IMR-90 (cell line): ENCODE results near the gene CUL1. TPM values are rescaled to one million over a fixed set of nuclear protein-coding genes. Genes with fewer than 3 reads are reported as not detected.

ENCODE experiments used
- ATAC-seq: fragments of 200-7000 bp; cut with Tn5 transposase; 2 replicates; pipeline ENCODE4 v1.9.1; 2020; ENCODE audit warnings: low read depth, mild to moderate bottlenecking, moderate library complexity
- BruUV-seq: library from RNA; stranded (reverse); fragments of 400-500 nt; replicated peaks from 2 replicates; lab custom pipeline; 2021; lab: Mats Ljungman, UMichigan
- CTCF ChIA-PET: fragments of 300-600 bp; formaldehyde crosslinking; extraction: SDS; loops from one replicate; lab custom pipeline; 2021; ENCODE audit warnings: antibody characterized with exemption; lab: Yijun Ruan, JAX
- POLR2A ChIA-PET: fragments of 300-600 bp; sonication (Branson Sonifier 250); formaldehyde crosslinking; loops from one replicate; lab custom pipeline; 2022; ENCODE audit warnings: antibody characterized with exemption; ENCODE audit not compliant: unreplicated experiment; lab: Charles Lee
- DNase-seq: peaks from one replicate; pipeline ENCODE4 v3.0.0; 2013
- H2AFZ ChIP-seq: replicated peaks from 2 replicates; pipeline ENCODE3; 2013; ENCODE audit warnings: low read length, mild to moderate bottlenecking; ENCODE audit not compliant: poor library complexity
- H2AK5ac ChIP-seq: 2 replicates; pipeline ENCODE4 v1.6.1; 2013; ENCODE audit warnings: low read depth, low read length, inconsistent platforms
- H2AK9ac ChIP-seq: replicated peaks from 2 replicates; pipeline ENCODE3; 2013; ENCODE audit warnings: mild to moderate bottlenecking, low read depth, low read length, moderate library complexity; ENCODE audit not compliant: poor library complexity
- H2BK120ac ChIP-seq: 2 replicates; pipeline ENCODE4 v1.6.1; 2013; ENCODE audit warnings: low read depth, low read length, inconsistent platforms
- H2BK15ac ChIP-seq: 3 replicates; pipeline ENCODE4 v1.6.1; 2013; ENCODE audit warnings: low read depth, low read length, inconsistent platforms
- H2BK20ac ChIP-seq: 2 replicates; pipeline ENCODE4 v1.6.1; 2013; ENCODE audit warnings: low read depth, mild to moderate bottlenecking, inconsistent platforms, low read length, moderate library complexity
- H2BK5ac ChIP-seq: 2 replicates; pipeline ENCODE4 v1.6.1; 2013; ENCODE audit warnings: mild to moderate bottlenecking, low read depth, low read length, inconsistent platforms; ENCODE audit not compliant: poor library complexity, severe bottlenecking
- H3K14ac ChIP-seq: replicated peaks from 2 replicates; pipeline ENCODE4 v1.6.1; 2013; ENCODE audit warnings: low read depth, low read length, inconsistent platforms
- H3K18ac ChIP-seq: 2 replicates; pipeline ENCODE4 v1.6.1; 2013; ENCODE audit warnings: low read depth, low read length, control low read depth
- H3K23ac ChIP-seq: 2 replicates; pipeline ENCODE4 v1.6.1; 2013; ENCODE audit warnings: low read depth, low read length, inconsistent platforms
- H3K27ac ChIP-seq: 2 replicates; pipeline ENCODE4 v1.5.1; 2013; ENCODE audit warnings: mild to moderate bottlenecking, control low read depth, low read length; ENCODE audit not compliant: insufficient read depth
- H3K27me3 ChIP-seq: 2 replicates; pipeline ENCODE4 v1.6.1; 2013; ENCODE audit warnings: low read length; ENCODE audit not compliant: control insufficient read depth, insufficient read depth
- H3K36me3 ChIP-seq: 2 replicates; pipeline ENCODE4 v1.6.1; 2013; ENCODE audit warnings: low read length, mixed read lengths; ENCODE audit not compliant: control insufficient read depth, insufficient read depth
- H3K4ac ChIP-seq: 2 replicates; pipeline ENCODE4 v1.6.1; 2013; ENCODE audit warnings: low read depth, low read length, inconsistent platforms
- H3K4me1 ChIP-seq: 2 replicates; pipeline ENCODE4 v1.6.1; 2013; ENCODE audit warnings: low read length, mixed read lengths; ENCODE audit not compliant: control insufficient read depth, insufficient read depth
- H3K4me2 ChIP-seq: 2 replicates; pipeline ENCODE4 v1.6.1; 2013; ENCODE audit warnings: low read depth, mild to moderate bottlenecking, control low read depth, low read length, moderate library complexity
- H3K4me3 ChIP-seq: 2 replicates; pipeline ENCODE4 v1.5.1; 2013; ENCODE audit warnings: low read depth, mild to moderate bottlenecking, control low read depth, low read length, moderate library complexity; ENCODE audit not compliant: insufficient read depth
- H3K56ac ChIP-seq: 2 replicates; pipeline ENCODE4 v1.6.1; 2013; ENCODE audit warnings: low read length, inconsistent platforms; ENCODE audit not compliant: insufficient read depth; ENCODE audit errors: extremely low read depth
- H3K79me1 ChIP-seq, 2 experiments: 2 replicates each; pipeline ENCODE4 v1.6.1; 2013; ENCODE audit warnings: low read length in 2 of 2, inconsistent platforms in 1 of 2, low read depth in 1 of 2
- H3K9ac ChIP-seq: 2 replicates; pipeline ENCODE4 v1.6.1; 2013; ENCODE audit warnings: low read depth, low read length, control low read depth
- H3K9me1 ChIP-seq: 2 replicates; pipeline ENCODE4 v1.6.1; 2013; ENCODE audit warnings: low read length, inconsistent platforms; ENCODE audit not compliant: insufficient read depth
- H3K9me3 ChIP-seq: 2 replicates; pipeline ENCODE4 v1.6.1; 2013; ENCODE audit warnings: low read length; ENCODE audit not compliant: control insufficient read depth, insufficient read depth
- H4K20me1 ChIP-seq: 2 replicates; pipeline ENCODE4 v1.6.1; 2013; ENCODE audit warnings: low read length, inconsistent platforms; ENCODE audit not compliant: insufficient read depth
- H4K5ac ChIP-seq: 2 replicates; pipeline ENCODE4 v1.6.1; 2013; ENCODE audit warnings: mild to moderate bottlenecking, low read depth, low read length, control low read depth
- H4K8ac ChIP-seq, 2 experiments: 2 replicates each; pipeline ENCODE4 v1.6.1; 2013; ENCODE audit warnings: low read depth in 2 of 2, low read length in 2 of 2, control low read depth in 1 of 2, inconsistent platforms in 1 of 2
- H4K91ac ChIP-seq: 2 replicates; pipeline ENCODE4 v1.6.1; 2013; ENCODE audit warnings: low read depth, low read length, inconsistent platforms; ENCODE audit not compliant: insufficient read depth
- BHLHE40 ChIP-seq: fragments of 150-350 bp; IDR thresholded peaks from 2 replicates; pipeline ENCODE4 v1.6.1; 2016; ENCODE audit warnings: mild to moderate bottlenecking, low read depth, low read length
- CEBPB ChIP-seq: IDR thresholded peaks from 2 replicates; pipeline ENCODE4 v1.6.1; 2012; ENCODE audit warnings: low read depth, low read length, improper control_type of control experiment
- CHD1 ChIP-seq: IDR thresholded peaks from 2 replicates; pipeline ENCODE4 v1.6.1; 2012; ENCODE audit warnings: low read depth, low read length, improper control_type of control experiment
- FOS ChIP-seq: fragments of 150-350 bp; IDR thresholded peaks from 2 replicates; pipeline ENCODE4 v1.6.1; 2016; ENCODE audit warnings: low read depth, low read length
- WGBS, 2 experiments: methylation state at CpG; one replicate each; pipeline versions ENCODE4 v1.1.5 to v1.1.7; 2013; ENCODE audit warnings: missing lambda C conversion rate in 2 of 2; ENCODE audit not compliant: insufficient read length in 1 of 2; ENCODE audit errors: extremely low coverage in 2 of 2; 5-methylcytosine and 5-hydroxymethylcytosine counted together
- dilution Hi-C: fragments of 300-500 bp; cut with HindIII; formaldehyde crosslinking; loops from one replicate; pipeline ENCODE4 v1.14.3; 2018; ENCODE audit warnings: low sequenced_read_pairs; ENCODE audit not compliant: unreplicated experiment
- in situ Hi-C: fragments of 300-500 bp; cut with MboI; formaldehyde crosslinking; loops from 3 replicates; pipeline ENCODE4 v1.14.3; 2019; ENCODE audit warnings: low sequenced_read_pairs, inconsistent platforms, mixed read lengths
- intact Hi-C: fragments of 100-400 bp; cut with micrococcal nuclease; formaldehyde crosslinking; loops from 2 replicates; pipeline ENCODE4 v1.10.0; 2022
- polyA plus RNA-seq, 3 experiments: library from polyadenylated mRNA; depleted of rRNA; stranded (reverse); fragments of >200 nt; gene quantifications; 2 replicates each; pipeline ENCODE4 v1.2.3, GENCODE V29; 2012; ENCODE audit warnings: low replicate concordance in 1 of 3
- total RNA-seq: library from RNA; depleted of rRNA; stranded (reverse); fragments of >200 nt; gene quantifications from 2 replicates; pipeline ENCODE4 v1.2.3, GENCODE V29; 2012
- TF ChIP-seq, protein P1 (sequence below): conservative IDR thresholded peaks from 2 replicates; pipeline ENCODE4 v1.5.1; 2012; ENCODE audit warnings: mild to moderate bottlenecking, low read depth, low read length, improper control_type of control experiment
- TF ChIP-seq, protein P2 (sequence below): fragments of 150-350 bp; IDR thresholded peaks from 2 replicates; pipeline ENCODE4 v1.6.1; 2017; ENCODE audit warnings: mild to moderate bottlenecking, antibody characterized with exemption, low read length, low read depth

CUL1 gene
- total and polyA plus RNA-seq, 2 of the 4 experiments (the other 2 are of a cell fraction) = 44.0 to 46.2 TPM

DNA sequence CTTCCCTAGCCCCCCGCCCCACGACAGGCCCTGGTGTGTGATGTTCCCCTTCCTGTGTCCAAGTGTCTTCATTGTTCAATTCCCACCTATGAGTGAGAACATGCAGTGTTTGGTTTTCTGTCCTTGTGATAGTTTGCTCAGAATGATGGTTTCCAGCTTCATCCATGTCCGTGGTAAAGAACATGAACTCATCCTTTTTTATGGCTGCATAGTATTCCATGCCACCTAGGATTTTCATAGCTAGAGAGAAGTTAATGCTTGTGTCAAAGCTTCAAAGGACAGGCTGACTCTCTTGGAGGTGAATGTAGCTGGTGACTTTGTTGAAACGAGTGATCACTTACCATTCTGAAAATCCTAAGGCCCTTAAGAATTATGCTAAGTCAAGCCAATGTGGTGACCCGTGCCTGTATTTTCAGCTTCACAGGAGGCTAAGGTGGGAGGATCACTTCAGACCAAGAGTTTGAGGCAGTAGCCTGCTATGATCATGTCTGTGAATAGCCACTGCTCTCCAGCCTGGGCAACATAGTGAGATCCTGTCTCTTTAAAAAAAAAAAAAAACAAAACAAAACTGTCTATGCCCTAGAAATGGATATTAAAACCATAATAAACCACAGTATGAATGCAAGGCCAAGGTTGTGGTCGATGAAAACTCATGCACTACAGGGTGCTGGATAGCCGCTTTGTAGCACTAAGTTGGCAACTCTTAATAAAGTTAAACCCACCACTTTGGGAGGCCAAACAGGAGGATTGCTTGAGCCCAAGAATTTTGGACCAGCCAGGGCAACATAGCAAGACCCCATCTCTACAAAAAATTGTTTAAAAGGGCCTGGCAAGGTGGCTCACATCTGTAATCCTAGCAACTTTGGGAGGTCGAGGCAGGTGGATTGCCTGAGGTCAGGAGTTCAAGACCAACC lies 52.0 kb downstream of the CUL1 start:
- ATAC-seq = no peak
- Histone ChIP-seq H3K27me3 (no peaks in the 10 kb centered on the region), H4K8ac (no peak overlapping the region), H2BK20ac (no peak overlapping the region), H3K79me1 (peaks cover 32 to 54% of the 10 kb centered on the region in 2 experiments), H3K4me3 (no peak overlapping the region), H3K27ac (no peak overlapping the region), H3K18ac (no peak overlapping the region), H3K23ac (no peak overlapping the region), H3K9ac (no peak overlapping the region), H3K4me2 (no peak overlapping the region), H3K9me3 (no peaks in the 10 kb centered on the region), H3K4ac (no peak overlapping the region), H3K36me3 (peaks cover 14% of the 10 kb centered on the region), H3K9me1 (peaks cover 7% of the 10 kb centered on the region), H2AK9ac (no peak overlapping the region), H4K20me1 (peaks cover 20% of the 10 kb centered on the region), H3K14ac (no peak overlapping the region), H2AFZ (no peak overlapping the region), H2BK15ac (no peak overlapping the region), H2AK5ac (no peak overlapping the region), H3K4me1 (no peaks in the 10 kb centered on the region), H2BK5ac (no peak overlapping the region), H2BK120ac (no peak overlapping the region), H4K91ac (no peak overlapping the region), H4K5ac (no peak overlapping the region), H3K56ac (no peak overlapping the region)
- TF ChIP-seq, protein P1, sequence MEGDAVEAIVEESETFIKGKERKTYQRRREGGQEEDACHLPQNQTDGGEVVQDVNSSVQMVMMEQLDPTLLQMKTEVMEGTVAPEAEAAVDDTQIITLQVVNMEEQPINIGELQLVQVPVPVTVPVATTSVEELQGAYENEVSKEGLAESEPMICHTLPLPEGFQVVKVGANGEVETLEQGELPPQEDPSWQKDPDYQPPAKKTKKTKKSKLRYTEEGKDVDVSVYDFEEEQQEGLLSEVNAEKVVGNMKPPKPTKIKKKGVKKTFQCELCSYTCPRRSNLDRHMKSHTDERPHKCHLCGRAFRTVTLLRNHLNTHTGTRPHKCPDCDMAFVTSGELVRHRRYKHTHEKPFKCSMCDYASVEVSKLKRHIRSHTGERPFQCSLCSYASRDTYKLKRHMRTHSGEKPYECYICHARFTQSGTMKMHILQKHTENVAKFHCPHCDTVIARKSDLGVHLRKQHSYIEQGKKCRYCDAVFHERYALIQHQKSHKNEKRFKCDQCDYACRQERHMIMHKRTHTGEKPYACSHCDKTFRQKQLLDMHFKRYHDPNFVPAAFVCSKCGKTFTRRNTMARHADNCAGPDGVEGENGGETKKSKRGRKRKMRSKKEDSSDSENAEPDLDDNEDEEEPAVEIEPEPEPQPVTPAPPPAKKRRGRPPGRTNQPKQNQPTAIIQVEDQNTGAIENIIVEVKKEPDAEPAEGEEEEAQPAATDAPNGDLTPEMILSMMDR = no peak
- TF ChIP-seq, protein P2, sequence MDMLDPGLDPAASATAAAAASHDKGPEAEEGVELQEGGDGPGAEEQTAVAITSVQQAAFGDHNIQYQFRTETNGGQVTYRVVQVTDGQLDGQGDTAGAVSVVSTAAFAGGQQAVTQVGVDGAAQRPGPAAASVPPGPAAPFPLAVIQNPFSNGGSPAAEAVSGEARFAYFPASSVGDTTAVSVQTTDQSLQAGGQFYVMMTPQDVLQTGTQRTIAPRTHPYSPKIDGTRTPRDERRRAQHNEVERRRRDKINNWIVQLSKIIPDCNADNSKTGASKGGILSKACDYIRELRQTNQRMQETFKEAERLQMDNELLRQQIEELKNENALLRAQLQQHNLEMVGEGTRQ = no peak
- no peak for TF ChIP-seq CEBPB
- no peak for TF ChIP-seq FOS
- no peak for TF ChIP-seq CHD1
- TF ChIP-seq BHLHE40 = no peak
- ChIA-PET CTCF (interaction anchor here (1.5 kb wide), 1 partner anchor 9 kb away, joined by 3 read pairs; no protein-coding TSS in a partner anchor), POLR2A (no interaction called here)
- in situ Hi-C loops (no loop called here), intact Hi-C loops (no loop called here), dilution Hi-C loops (no loop called here)
- no TSS peak for BruUV-seq
- DNase-seq = no peak
- no CpG with 5 or more reads among the region's 8 CpGs for WGBS, 2 experiments
